G401 (cell line): ENCODE data around the gene DGKB. TPM values are rescaled to one million over a fixed set of nuclear protein-coding genes. Genes with fewer than 3 reads are reported as not detected.

ENCODE experiments used
- DNase-seq: peaks from one replicate; pipeline ENCODE4 v3.0.0-alpha.2; 2015; ENCODE audit warnings: low spot score
- in situ Hi-C: cut with HindIII; loops from 2 replicates; pipeline ENCODE4 v1.10.0; 2016; ENCODE audit warnings: low sequenced_read_pairs, mixed read lengths
- total RNA-seq: library from RNA; depleted of rRNA; stranded (reverse); fragments of >200 nt; shearing (Covaris generic); gene quantifications from 2 replicates; pipeline ENCODE4 v1.2.3, GENCODE V29; 2014

Gene DGKB
- total RNA-seq, 1 experiment from 2014 or later, result not detected

DNA sequence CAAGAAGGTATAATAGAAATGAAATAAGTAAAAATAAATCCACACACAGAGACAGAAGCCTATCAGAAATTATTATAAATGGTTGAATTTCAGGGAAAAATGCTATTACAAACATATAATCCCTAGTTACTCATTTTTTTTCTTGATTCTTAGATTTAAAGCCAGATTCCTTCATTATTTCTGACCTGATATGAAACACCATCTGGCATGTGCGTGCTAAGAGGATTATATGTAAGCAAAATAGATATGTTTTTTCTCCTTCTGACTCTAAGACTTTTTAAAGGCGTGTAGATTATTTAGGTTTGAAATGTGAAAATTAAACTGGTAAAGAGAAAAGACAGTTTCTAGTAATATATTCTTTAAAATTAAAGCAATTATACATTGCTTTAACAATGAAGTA lies 676.4 kb downstream of the DGKB start:
- DNase-seq, result no peak
- in situ Hi-C loops, result no loop called here

- in situ Hi-C loops, result no loop called here
- DNase-seq, result no peak
These were observed 683.4 kb downstream of the DGKB start for GRCh38 chr7:14219125-14219524.

- no peak for DNase-seq
- in situ Hi-C loops, result no loop called here
These were observed 684.2 kb downstream of the DGKB start for GRCh38 chr7:14218338-14218737.

DNA sequence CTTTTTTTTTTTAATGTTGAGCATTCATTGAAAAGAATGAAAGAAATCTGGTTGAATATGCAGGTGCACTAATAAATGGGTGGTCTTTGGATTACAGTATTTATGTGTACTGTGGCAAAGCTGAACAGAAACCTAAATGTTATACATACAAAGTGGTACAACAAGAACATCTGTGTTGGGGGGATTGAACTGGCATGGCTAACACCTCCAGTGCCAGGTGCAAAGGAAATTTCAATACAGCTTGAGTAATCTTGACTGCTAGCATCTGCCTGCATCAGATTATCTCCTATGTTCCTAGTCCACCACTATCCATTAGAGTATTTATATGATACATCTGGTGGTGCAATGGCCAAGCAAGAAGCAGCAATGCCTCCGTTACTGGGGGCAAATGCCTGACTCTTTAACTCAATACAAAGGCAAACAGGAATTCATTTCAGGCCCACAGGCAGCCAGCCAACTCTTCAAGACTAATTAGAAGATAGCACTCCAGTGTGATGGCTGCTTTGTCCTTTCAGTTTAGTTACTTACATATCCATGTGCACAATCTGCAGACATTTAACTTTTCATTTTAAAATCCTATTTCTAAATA lies 692.6 kb downstream of the DGKB start:
- in situ Hi-C loops, result no loop called here
- peak; percentile 27 for DNase-seq

GRCh38 chr7:14207711-14208110 lies 694.8 kb downstream of the DGKB start:
- in situ Hi-C loops, result no loop called here
- DNase-seq, result no peak

GRCh38 chr7:14207138-14207537 lies 695.4 kb downstream of the DGKB start:
- in situ Hi-C loops, result no loop called here
- DNase-seq, result no peak

GRCh38 chr7:14206121-14206520 lies 696.4 kb downstream of the DGKB start:
- DNase-seq, result no peak
- in situ Hi-C loops, result no loop called here

DNA sequence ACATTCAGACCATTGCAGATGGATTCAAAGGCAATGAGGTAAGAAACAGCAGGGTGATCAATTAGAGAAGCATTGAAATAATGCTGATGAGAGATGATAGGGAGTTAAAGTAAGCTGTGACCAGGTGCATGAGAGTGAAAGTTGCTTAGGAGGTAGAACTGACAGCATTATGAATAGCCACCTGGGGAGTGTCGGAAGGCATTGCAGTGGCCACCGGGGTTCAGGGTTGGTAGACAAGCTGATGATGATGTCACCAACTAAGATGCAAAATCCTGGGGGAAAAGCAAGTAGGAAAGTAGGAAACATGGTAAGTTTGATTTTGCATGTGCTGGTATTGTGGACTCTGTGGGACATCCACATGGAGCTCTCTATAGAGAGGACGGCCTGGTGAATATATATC lies 701.2 kb downstream of the DGKB start:
- DNase-seq, result no peak
- in situ Hi-C loops, result no loop called here

DNA sequence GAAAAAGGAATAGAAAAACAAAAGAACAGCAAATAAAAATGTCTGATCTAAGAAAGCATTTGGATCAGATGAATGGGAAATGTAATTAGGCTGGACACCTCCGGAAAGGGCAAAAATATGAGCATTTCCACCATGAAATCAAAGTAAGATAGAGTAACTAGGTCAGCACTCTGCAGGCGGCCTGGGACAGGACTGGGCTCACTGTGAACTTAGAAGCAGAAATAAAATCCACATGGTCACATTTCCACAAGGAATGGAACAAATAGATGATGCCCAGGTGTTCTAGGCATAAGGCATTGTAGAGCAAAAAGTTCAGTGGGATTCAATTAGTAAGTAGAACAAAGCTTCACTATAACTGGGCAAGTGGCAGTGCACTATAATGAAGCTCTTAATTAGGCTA lies 703.2 kb downstream of the DGKB start:
- in situ Hi-C loops, result no loop called here
- peak; percentile 72 for DNase-seq

GRCh38 chr7:14197280-14197679 lies 705.3 kb downstream of the DGKB start:
- DNase-seq, result no peak
- in situ Hi-C loops, result no loop called here

GRCh38 chr7:14196555-14196954 lies 706.0 kb downstream of the DGKB start:
- in situ Hi-C loops, result no loop called here
- DNase-seq, result no peak

DNA sequence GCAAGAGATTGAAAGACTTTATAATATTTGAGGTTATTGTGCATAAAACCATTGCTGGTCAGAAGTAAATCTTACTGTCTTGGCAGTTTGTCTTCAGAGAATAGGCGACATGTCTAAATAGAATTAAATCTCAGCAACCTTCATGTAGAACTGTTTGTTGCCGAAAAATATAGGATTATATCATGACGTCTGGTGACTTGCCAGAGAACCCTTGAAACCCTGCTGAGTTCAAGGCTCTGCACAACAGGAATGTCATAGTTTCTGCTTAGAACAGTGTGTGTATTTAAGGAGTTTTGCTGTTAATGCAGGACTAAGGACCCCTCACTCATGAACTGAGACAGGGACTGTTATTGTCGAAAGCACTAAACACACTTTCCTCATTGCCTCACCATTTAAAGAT lies 706.7 kb downstream of the DGKB start:
- no peak for DNase-seq
- in situ Hi-C loops, result no loop called here

DNA sequence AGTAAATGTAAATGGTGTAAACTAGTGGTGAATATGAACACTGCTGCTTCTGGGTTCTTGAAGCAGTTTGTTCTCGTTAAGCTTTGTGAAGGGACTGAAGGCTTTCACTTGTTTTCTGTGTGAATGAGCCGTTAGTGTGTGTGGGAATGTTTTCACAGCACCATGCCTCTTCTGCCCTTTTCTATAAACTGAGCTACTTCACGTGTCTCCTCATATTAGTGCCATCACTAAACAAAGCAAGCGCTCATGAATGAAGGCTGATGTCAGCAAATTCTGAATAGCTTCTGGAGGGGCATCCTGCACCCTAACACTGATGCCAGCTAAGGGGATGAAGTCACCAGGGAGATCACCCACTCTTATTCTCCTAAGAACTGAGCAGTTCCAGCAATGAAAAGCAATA lies 707.5 kb downstream of the DGKB start:
- peak; percentile 44 for DNase-seq
- in situ Hi-C loops, result no loop called here

DNA sequence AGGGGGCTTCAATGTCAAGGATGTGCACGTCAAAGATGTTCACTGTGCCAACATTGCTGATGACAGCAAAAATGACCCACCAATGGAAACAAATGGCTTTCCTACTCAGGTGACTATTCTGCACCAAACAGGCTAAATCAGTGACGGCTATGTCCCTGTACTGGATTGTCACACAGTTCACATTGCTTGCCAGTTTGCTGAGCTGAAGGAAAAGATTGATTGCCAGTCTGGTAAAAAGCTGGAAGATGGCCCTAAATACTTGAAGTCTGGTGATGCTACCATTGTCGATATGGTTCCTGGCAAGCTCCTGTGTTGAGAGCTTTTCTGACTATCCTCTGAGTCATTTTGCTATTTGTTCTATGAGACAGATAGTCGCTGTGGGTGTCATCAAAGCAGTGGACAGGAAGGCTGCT lies 710.9 kb downstream of the DGKB start:
- DNase-seq, result no peak
- in situ Hi-C loops, result no loop called here

DNA sequence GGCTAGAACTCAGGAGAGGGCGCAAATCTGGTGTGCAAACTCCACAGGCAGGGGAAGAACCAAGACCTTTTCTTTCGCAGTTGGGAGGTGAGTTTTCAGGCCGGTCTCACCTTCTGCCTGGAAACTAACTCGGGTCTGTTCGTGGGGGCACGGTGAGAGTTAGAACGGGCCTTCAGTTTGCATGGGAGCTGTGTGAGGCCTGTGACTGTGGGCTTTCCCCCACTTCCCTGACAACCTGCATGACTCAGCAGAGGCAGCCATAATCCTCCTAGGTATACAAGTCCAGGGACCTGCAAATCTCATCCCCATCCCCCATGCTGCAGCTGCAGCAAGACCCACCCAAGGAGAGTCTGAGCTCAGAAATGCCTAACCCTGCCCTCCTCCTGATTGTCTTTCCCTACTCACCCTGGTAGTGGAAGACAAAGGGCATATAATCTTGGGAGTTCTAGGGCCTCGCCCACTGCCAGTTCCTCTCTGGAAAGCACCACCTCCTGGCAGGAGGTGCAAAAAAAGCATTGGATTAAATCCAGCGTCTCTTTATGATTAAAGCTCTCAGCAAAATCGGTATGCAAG lies 718.2 kb downstream of the DGKB start:
- no peak for DNase-seq
- in situ Hi-C loops, result no loop called here

- in situ Hi-C loops, result no loop called here
- DNase-seq, result peak; percentile 49
These were observed 722.8 kb downstream of the DGKB start for GRCh38 chr7:14179781-14180180.

GRCh38 chr7:14177876-14178275 lies 724.7 kb downstream of the DGKB start:
- in situ Hi-C loops, result no loop called here
- no peak for DNase-seq

DNA sequence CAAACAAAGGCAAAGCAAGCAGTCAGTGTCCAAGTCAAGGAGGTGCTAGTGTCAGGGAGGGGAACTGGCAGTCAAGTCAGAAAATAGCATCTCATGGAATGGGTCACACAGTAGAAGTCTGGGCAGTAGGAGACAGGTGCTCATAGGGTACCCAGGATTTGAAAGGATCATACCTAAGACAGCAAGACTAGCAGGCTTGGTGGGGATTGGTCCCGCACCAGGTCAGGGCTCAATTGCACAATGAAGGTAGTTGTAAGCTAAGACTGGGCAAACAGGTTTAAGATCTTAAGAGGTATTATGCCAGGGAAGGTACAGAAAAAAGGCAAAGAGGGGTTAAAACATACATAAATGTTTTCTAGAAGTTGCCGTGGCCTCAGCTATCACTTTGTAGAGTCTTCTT lies 731.7 kb downstream of the DGKB start:
- in situ Hi-C loops, result no loop called here
- no peak for DNase-seq

DNA sequence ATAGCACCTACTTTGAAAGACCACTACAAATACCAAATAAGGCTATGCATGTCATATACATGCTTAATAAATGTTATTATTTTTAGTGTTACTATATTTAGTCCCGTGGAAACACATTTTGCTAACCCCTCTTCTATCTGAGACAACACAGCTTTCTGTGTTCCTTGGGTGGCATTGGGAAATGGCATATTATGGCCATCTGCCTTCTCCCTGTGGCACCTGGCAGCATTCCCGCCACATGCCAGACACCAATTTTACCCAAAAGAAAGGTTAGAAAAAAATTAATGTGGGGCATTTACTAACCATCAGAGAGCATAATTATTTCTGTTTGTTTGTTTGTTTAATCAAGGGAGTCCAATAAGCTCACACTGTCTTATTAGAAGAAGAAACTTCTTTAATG lies 744.4 kb downstream of the DGKB start:
- in situ Hi-C loops, result no loop called here
- peak; percentile 91 for DNase-seq

GRCh38 chr7:14156436-14156835 lies 746.1 kb downstream of the DGKB start:
- peak; percentile 76 for DNase-seq
- in situ Hi-C loops, result no loop called here

DNA sequence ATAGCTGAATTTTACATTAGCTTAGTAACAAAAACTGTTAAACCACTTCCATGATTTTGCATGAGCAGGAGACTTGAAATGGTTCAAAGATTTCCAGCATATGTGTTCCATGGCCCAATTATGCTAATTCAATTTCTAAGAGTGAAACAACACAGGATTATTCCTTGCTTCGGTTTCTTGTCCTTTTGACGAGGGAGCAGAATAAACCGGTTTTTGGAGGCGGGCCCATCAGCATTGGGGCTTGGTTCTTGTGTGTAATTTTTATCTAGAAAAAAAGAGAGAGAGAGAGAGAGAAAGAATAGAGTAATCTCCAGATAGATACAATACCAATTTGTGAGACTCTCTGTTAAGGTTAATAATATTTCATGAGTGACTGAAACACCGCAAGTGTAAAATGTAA lies 753.6 kb downstream of the DGKB start:
- DNase-seq, result no peak
- in situ Hi-C loops, result no loop called here
